Activated naive CD8-positive, alpha-beta T cell treated with anti-CD3 and anti-CD28 coated beads, Interleukin-2, amount 50 U/mL, for 16 hours (primary cell): ENCODE measurements around the gene HDAC5.
"Not testable (repeated sequence)": the region's sequence is repeated elsewhere in the genome, so short reads cannot be mapped to it uniquely, and the experiment has no call there.

Experiments used
- DNase-seq: peaks from one replicate; pipeline ENCODE4 v3.0.0-alpha.2; 2020; ENCODE audit warnings: low read depth, low spot score

HDAC5 gene

GRCh38 chr17:44067545-44067940 is 55.9 kb downstream of the HDAC5 start:
- DNase-seq, result no peak

DNA sequence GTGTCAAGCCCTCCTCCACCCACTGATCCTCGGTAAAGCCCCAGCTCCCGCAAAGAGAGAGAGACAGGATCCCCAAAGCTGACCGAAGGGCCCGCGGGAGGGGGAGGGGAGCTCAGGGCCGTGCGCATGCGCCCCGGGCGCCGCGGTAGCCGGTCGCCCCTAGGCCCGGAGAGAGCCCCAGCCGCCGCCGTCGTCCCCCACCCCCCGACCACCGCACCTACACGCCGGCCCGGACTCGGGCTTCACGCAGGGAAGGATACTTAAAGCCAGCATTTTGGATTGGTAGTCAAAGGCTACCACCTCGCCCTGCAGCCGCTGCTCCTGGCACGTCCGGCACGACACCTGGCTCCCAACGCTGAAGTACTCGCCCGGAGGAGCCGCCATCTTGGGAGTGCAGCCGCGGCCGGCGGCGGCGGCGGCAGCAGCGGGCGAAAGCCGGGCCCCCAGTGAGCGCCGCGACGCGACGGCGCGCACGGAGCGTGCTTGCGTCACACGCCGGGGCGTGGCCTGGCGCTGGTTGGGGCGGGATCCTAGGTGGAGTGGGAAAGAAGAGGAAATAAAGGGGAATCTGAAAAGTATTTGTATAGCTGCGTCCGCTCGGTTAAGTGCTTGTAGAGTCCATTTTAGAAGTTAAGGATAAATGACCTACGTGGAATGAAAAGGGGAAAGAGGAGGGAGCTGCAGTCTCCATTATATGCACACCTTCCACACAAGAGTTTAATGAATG is 57.1 kb downstream of the HDAC5 start, which contains the start of gene LSM12:
LSM12 (minus strand) TSS at position 468 of the 727 bp plus-strand sequence; CDS start at position 384, 84 bp downstream.
- peak; percentile 85 for DNase-seq

DNA sequence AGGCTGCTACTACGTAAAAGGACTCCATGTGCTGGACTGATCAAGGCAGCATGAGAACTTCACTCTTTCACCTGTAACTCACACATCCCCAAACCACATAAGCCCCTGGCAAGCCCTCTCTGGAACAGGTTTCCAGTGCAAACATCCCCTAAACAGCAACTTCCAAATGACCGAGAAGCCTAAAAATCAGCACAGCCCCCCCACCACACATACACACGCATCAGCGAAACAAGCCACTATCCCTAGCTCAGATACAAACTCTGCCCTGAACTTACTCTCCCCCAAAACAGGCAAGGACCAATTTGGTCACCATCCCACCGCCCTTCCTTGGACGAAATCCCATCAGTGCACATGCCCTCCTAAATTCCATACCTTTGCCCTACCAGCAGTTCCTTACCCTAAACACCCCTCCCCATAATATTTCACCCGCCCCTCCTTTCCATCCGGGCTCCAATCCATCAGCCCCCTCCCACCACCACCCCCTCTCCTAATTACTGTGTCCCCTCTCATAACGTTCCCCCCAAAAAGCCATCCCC is 57.7 kb downstream of the HDAC5 start:
- no peak for DNase-seq

- no peak for DNase-seq
These were observed 59.5 kb downstream of the HDAC5 start for GRCh38 chr17:44063704-44064639.

DNA sequence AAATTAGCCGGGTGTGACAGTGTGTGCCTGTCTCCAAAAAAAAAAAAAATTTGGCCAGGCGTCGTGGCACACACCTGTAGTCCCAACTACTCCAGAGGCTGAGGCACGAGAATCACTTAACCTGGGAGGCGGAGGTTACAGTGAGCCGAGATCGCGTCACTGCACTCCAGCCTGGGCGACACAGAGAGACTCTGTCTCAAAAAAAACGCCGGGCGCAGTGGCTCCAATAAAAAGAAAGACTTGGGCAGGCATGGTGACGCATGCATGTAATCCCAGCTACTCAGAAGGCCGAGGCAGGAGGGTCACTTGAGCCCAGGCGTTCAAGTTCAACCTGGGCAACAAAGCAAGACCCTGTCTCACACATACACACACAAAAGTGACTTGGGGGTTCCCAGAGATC is 60.6 kb downstream of the HDAC5 start:
- no peak for DNase-seq

- no peak for DNase-seq
These were observed 62.0 kb downstream of the HDAC5 start for GRCh38 chr17:44061446-44061845.

GRCh38 chr17:44059101-44059892 is 64.1 kb downstream of the HDAC5 start:
- DNase-seq, result no peak

GRCh38 chr17:44053125-44053872 is 70.1 kb downstream of the HDAC5 start:
- DNase-seq, result no peak

DNA sequence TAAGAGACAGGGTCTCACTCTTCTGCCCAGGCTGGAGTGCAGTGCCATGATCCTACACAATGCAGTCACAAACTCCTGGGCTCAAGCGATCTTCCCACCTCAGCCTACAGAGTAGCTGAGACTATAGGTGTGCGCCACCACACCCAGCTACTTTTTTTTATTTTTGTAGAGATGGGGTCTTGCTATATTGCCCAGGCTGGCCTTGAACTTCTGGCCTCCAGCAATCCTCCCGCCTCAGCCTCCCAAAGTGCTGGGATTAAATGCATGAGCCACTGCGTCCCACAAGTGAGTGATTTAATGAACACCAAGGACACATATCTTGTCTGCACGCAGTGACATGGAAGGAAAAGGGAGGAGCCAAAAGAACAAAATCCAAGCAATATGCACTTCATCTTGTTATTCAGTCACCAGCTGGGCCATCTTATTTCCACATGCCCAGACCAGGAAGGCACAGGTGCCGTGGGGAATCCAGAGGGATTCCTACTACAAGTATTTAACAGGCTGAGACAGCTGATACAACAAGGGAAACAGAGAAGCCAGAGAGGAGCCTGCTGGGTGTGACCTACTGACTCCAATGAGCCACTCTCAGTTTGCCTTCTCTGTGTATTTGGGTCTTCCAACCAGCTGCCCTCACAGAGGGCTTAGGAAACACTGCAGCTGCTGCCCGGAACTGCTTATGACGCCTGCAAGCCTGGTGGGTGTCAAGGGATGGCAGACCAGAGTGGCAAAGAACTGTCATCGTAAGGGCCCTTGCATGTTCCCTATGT is 74.0 kb downstream of the HDAC5 start:
- no peak for DNase-seq

DNA sequence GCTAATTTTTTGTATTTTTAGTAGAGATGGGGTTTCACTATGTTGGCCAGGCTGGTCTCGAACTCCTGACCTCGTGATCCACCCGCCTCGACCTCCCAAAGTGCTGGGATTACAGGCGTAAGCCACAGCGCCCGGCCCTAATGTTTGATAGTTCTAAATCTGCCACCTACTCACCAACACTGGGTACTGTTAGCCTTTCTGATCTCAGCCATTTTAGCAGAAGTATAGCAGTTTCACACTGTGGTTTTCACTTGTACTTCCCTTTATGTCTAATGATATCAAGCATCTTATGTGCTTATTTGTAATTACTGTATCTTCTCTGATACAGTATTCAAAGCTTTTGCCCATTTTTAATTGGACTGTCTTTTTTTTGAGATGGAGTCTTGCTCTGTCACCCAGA is 76.5 kb downstream of the HDAC5 start:
- not testable (repeated sequence) for DNase-seq

DNA sequence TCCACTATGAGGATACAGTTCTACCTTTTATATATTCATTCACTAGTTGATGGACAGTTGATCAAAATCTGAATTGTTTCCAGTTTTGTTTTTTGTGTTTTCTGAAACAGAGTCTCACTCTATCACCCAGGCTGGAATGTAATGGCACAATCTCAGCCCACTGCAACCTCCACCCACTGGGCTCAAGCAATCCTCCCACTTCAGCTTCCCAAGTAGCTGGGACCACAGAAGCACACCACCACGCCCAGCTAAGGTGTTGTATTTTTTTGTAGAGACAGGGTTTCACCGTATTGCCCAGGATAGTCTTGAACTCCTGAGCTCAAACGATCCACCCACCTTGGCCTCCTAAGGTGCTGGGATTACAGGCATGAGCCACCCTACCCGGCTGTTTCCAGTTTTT is 78.0 kb downstream of the HDAC5 start:
- no peak for DNase-seq

DNA sequence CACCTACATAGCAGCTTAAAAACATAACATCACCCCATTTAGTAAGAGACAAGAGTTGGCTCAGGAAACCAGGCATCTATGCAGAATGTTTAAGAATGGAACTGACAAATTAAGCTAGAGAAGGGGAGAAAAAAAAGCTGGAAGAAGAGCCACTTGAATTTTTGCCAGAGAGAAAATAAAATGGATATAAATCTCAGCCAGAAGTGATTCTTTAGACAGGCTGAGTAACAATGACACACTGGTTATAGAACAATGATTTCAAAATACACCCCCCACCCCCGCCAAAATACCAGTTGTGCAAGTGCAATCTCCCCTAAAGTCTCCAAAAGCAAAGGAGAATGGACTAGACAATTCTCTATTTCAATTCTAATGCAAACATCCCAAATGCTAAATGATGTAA is 79.4 kb downstream of the HDAC5 start:
- no peak for DNase-seq

DNA sequence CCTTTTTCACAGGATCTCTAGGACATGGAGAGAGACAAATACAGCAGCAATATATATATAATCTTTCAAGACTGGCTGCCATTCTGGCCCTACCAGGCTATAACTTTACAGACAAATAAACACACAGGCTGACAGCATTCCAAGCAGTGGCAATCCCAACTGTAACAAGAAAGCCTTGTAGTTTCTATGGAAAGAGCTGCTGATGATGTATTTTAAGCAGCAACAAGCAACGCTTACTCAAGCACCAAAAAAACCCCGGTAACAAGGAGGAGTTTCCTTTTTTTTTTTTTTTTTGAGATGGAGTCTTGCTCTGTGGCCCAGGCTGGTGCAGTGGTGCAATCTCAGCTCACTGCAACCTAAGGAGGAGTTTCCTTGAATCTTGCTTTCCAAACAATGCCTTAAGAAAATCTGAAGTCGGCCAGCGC is 80.2 kb downstream of the HDAC5 start:
- DNase-seq, result no peak

DNA sequence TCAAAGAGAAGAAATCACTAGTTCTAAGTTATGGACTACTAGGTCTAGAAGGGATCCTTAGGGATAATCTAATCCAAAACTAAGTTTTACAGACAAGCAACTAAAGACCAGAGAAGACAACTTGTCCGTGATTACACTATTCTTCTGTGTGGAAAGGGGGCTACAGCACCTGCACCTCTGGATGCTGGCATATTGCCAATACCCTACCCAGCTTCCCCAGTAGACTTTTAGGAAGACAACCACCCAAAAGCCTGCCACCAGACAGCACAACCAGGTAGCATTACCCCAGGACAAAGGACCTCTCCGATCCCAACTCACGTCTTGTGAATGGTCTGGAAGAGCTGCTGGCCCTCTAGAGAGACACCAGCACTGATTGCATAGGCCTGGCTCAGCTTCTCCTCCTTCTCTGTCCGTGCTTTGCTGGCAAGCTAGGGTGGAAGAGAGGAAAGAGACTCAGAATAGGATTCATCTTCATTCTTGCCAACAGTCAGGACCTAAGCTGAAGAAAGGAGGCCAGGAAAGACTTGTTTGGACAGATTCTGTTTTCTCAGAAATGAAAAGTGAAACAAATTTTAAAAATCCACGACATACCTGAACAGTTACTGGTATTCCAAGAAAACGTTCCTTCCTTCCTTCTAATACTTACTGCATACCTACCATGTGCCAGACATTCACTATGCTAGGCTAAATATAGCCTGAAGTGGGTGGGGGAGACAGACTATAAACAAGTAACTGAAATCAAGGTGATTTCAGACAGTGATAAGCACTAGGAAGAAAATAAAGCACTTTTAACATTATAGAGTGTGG is 83.4 kb downstream of the HDAC5 start:
- no peak for DNase-seq

DNA sequence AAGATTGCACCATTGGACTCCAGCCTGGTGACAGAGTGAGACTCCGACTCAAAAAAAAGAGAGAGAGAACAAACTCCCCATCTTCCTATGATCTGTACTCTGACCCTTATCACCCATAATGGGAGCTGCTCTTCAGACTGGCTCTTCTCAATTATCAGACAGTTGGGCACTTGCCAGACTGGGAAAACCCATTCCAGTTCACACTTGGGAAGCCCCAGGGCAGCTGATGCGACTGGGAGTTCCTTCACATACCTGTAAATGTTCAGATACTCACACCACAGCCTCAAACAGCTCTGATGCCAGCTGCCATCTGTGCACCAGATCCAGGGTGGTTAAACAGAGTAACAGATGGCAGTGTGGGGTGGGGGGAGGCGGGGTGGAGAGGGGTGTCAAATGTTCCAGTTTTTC is 84.8 kb downstream of the HDAC5 start:
- DNase-seq, result no peak

DNA sequence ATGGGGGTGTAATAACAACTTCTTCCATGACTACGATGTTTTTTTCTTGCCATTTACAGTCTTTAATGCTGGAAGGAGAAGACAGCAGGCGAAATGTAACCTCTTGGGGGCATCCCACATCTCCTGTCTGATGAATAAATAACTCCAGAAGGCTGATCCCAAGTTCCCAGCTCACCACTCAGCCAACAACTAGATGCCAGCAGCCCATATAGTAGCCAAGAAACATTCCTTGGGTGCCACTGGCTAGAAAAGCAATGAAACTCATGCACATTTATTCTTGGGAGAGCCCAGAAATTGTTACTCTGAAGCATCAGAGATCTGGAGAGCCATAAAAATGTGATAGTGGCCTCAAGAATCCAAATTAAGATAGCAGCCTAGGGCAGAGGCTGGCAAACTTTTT is 86.0 kb downstream of the HDAC5 start:
- no peak for DNase-seq

- DNase-seq, result not testable (repeated sequence)
These were observed 88.8 kb downstream of the HDAC5 start for GRCh38 chr17:44034688-44035087.

DNA sequence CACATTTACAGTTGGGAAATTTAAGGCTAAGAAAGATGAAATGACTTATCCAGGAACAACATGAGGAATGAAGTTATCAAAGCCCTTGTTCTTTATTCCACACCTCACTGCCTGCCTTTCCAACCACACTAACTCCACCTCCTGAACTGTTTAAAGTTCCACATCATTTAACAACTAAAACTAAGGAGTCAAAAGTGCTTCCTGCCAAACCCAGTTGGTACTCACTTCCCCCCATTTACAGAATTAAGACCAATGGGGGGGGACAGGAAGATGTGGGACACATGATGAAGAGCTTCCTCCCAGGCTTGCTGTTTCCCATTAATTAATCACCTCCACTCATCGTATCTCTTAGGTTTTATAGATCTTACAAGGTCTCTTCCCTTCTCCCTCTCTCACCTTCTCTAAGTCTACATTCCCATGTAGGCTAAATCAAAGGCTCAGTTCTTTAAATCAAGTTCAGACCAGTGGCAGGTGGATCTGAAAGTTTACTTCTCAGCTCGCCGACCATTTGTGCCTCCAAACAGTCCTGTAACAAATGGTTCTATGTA is 89.5 kb downstream of the HDAC5 start:
- DNase-seq, result no peak

- no peak for DNase-seq
These were observed 93.0 kb downstream of the HDAC5 start for GRCh38 chr17:44030482-44030881.
